HG03196 (cell line): ENCODE measurements around the gene GSTT2B.
"Not testable (repeated sequence)": the region's sequence is repeated elsewhere in the genome, so short reads cannot be mapped to it uniquely, and the experiment has no call there.

Experiments
- ATAC-seq: cut with Tn5 transposase; IDR thresholded peaks from one replicate; pipeline ENCODE4 v1.9.1; 2021; ENCODE audit not compliant: unreplicated experiment

Gene GSTT2B

DNA sequence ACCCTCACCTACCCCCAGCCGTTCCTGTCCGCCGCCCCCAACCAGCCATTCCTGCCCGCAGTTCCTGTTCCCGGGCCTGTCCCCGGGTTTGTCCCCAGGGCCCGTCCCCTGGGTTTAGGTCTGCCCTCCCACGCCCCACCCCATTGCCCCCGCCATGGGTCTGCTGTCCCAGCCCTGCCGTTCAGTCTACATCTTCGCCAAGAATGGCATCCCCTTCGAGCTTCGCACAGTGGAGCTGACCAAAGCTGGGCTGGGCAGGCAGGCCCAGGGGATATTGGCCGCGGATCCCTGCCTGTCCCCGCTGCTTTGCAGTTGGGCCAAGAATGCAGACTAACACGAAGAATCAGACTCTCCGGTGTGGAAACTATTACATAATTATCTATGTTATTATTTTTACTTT lies 11.2 kb downstream of the GSTT2B start:
- not testable (repeated sequence) for ATAC-seq

GRCh38 chr22:23947391-23947790 lies 13.6 kb downstream of the GSTT2B start:
- ATAC-seq, result not testable (repeated sequence)

- not testable (repeated sequence) for ATAC-seq
Observed at GRCh38 chr22:23940166-23940565, 20.8 kb downstream of the GSTT2B start.

DNA sequence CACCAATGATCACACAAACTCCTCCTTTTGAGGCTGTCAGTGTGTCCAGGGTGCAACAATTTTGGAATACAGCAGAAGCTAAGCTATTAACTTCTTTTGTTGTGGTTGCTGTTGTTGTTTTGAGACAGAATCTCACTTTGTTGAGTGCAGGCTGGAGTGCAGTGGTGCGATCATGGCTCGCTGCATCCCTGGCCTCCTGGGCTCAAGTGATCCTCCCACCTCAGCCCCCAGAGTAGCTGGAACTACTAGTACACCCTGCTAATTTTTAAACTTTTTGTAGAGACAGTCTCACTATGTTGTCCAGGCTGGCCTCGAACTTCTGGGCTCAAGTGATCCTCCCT lies 22.0 kb downstream of the GSTT2B start:
- ATAC-seq, result no peak

DNA sequence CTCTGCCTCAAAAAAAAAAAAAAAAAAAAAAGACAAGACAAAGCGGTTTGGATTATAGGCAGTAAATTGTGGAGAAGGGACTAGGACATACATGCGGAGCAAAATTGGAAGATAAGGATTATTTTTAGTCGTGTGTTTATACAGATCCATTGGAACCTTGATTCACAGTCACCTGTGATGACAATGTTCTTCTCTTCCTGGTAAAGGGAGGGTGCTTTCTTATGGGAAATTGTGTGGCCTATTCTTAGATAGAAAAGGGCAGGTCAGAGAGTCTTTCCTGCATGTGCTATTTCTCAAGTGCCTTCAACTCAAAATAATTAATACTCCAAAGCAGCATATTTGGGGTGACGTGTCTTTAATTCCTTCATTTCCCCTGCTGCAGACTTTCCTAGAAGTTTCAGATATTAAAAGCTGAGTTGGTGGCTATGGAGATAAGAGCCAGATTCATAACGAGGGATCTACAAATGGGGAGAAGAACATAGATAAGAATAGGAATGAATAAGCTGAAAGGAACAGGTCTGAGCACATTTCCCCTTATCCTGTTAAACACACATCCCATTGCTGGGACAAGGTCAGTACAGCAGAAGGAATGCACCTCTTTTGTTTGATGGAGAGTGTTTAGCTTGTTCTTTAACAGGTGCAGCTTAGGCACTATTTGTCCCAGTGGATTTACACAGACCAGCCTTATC lies 22.5 kb downstream of the GSTT2B start:
- ATAC-seq, result no peak

DNA sequence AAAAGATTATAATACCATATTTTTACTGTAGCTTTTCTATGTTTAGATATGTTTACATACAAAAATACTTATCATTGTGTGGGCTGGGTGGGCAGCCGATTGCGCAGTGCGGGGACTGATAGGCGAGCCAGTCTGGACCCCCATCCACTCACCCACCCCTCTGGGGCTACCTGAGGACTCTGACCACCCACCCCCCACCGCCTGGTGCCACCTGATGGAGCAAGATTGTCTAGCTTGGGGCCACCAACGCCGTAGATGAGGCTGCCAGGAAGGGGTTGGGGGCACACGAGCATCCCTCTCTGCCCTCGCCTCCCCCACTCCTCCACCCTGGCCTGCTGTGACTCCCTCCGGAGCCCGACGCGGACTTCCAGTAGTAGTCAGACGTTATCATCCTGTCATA lies 34.4 kb downstream of the GSTT2B start:
- no peak for ATAC-seq

- ATAC-seq, result no peak
Observed at GRCh38 chr22:23925020-23925606, 35.9 kb downstream of the GSTT2B start.

DNA sequence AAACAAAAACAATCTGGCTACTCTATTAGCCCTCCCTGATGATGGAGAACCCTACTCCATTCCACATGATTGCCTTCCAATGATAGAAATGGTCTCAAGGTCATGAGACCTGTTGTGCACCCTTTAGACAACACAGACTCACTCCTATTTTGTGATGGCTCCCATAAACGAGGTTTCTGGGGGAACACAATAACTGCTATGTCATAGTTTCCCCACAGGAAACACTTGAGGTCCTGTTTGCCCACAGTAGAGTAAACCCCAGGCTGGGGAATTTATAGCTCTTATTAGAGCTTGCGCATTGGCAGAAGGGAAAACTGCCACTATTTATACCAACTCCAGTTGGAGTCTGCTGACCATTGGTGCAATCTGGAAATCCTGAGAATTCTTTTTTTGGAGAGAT lies 38.1 kb downstream of the GSTT2B start:
- no peak for ATAC-seq

GRCh38 chr22:23921586-23922201 lies 39.3 kb downstream of the GSTT2B start:
- ATAC-seq, result not testable (repeated sequence)

- not testable (repeated sequence) for ATAC-seq
Observed at GRCh38 chr22:23920267-23920611, 40.8 kb downstream of the GSTT2B start.

GRCh38 chr22:23915290-23915689 lies 45.7 kb downstream of the GSTT2B start:
- no peak for ATAC-seq

DNA sequence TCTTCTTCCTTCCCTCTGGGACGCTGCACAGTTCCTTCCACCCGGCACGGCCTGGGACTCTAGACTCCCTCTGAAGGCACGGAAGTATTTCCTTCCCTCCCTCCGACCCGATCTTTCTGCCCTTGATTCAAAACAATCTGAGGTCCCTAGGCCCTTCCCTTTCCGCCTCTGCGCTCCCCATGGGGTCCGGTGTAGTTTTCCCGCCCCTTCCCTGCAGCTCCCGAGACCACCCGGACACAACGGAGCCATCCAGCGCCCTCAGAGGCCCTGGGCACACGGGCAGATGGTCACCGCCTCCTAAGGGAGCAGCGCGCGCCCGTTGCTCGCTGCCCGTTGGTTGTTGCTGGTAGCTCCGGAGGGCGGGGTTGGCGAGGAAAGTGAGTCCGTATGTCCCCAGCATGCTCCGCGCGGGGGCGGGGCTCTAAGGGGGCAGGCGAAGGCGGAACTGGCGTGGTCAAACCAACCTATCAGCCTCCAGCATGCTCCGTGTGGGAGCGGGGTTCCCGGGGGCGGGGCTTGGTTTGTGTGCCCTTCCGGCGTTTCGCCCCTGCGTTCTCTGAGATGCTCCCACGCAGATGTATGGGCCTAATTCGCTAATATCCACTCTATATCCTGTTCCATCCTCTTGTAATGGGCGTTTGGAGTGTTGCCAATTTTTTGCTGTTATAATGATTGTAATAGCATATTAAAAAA lies 47.2 kb downstream of the GSTT2B start:
- ATAC-seq, result peak; percentile 86

DNA sequence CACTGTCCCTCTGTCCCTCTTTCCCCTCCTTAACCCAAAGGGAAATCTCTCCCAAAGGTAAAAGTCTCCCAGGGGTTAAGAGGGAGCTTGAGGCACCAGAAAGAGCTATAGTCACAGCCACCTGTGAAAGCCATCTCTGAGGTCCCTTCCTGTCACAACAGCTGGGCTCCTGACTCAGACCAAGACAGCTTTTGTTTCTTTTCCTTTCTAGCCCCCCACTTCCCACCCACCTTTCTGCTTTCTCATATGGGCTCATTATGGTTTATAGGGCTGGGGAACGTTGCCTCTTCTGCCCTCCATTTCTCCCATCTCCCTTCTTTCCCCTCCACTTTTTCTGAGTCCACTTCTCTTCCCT lies 47.7 kb downstream of the GSTT2B start:
- no peak for ATAC-seq

DNA sequence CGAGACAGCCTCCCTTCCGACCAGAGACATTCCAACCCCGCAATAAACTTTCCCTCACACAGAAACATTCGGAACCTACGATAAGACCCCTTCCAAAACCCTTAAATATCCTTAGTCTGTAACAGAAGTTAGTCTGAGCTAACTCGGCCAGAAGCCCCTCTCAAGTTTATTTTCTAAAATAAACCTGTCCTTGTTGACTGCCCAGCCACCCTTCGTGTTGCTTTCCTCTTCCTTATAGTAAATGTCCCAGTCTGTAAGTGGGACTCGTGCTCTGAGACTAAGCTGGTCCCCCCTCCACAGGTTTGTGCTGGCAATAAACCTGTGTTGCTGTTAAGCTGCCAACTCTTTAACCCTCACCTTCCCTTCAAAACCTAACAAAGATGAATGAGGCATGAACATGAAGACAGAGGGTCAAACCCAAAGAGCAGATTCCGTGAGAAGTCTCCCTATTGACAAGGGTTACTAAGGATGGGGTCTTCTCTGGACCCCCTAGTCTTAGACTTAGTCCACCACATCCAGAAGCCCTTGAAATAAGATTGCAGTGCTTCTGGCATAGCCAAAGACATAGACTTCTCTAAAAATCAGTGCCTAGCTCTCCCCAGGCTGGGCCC lies 48.6 kb downstream of the GSTT2B start:
- ATAC-seq, result no peak

DNA sequence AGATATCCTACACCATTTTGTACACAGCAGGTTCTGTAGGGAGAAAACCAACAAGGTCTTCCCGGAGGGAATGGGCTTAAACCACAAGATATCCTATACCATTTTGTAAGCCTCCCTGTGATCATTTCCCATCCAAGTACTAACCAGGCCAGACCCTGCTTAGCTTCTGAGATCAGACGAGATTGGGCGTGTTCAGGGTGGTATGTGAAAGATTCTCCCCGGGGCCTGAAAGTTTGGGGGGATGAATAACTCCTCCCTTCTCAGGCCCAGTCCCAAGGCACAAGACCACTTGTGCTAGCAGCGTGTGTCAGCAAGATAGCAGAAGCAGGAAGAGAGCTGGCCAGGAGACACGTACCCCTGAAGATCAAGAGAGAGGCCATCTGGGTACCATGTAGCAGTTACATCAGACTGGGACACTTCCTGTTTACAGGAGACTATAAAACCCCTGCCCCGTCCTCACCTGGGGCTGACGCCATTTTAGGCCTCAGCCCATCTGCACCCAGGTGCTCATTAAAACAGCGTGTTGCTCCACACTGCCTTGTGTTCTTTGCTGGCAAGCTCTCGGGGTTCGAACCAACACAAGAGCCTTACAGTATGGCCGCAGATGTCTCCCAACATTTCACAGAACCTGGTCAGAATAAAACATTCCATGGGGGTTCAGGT lies 49.5 kb downstream of the GSTT2B start:
- no peak for ATAC-seq

- ATAC-seq, result no peak
Observed at GRCh38 chr22:23910496-23911190, 50.4 kb downstream of the GSTT2B start.

DNA sequence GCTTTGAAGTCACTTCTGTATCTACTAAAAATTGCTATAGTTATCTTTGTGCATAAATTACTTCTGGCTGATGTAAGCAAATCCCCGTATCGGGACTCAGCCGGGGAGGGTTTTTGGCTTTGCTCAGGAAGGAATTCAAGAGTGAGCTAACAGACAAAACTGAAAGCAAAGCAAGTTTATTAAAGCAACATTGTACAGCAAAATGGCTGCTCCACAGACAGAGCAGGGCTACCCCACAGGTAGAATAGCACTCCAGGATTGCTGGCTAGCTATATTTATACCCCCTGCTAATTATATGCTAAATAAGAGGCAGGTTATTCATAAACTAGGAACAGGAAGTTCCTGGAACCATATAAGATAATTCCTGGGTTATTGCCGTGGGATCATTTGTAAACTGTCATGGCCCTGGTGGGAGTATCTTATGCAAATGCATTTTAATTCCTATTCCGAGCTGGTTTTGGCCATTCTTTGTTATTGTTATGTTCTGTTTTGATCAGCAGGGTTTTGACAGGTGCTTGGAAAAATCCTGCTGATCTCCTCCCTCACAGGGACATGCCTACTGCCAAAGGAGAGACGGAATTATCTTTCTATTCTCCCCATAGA lies 51.6 kb downstream of the GSTT2B start:
- no peak for ATAC-seq

- no peak for ATAC-seq
Observed at GRCh38 chr22:23908587-23909205, 52.3 kb downstream of the GSTT2B start.

DNA sequence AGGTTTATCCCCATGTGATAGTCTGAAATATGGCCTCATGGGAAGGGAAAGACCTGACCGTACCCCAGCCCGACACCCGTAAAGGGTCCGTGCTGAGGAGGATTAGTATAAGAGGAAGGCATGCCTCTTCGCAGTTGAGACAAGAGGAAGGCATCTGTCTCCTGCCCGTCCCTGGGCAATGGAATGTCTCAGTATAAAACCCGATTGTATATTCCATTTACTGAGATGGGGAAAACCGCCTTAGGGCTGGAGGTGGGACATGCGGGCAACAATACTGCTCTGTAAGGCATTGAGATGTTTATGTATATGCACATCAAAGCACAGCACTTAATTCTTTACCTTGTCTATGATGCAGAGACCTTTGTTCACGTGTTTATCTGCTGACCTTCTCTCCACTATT lies 53.6 kb downstream of the GSTT2B start:
- ATAC-seq, result not testable (repeated sequence)
